ENCODE measurements around the gene ODAD2.

DNA sequence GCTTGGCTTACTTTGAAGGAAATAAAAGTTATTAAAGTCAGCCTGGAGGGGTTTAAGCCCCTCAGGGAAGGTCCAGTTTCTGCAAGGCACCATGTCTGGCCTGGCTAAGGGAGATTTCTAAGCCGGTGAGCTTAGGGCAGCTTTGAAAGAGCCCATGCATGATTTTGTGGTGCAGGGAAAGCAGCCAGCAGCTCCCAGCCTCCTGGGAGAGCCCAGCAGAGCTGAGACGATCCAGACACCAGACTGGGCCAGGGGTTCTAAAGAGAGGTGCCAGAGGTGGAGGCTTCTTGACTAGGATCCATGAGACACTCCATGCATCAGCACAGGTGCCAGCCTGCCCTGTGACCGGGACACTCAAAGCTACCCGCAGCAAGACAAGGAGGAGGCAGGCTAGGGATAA is 193.7 kb downstream of the ODAD2 start:
- TF ChIP-seq, protein P1, sequence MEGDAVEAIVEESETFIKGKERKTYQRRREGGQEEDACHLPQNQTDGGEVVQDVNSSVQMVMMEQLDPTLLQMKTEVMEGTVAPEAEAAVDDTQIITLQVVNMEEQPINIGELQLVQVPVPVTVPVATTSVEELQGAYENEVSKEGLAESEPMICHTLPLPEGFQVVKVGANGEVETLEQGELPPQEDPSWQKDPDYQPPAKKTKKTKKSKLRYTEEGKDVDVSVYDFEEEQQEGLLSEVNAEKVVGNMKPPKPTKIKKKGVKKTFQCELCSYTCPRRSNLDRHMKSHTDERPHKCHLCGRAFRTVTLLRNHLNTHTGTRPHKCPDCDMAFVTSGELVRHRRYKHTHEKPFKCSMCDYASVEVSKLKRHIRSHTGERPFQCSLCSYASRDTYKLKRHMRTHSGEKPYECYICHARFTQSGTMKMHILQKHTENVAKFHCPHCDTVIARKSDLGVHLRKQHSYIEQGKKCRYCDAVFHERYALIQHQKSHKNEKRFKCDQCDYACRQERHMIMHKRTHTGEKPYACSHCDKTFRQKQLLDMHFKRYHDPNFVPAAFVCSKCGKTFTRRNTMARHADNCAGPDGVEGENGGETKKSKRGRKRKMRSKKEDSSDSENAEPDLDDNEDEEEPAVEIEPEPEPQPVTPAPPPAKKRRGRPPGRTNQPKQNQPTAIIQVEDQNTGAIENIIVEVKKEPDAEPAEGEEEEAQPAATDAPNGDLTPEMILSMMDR (IDR thresholded peaks at IDR 0.05): no peak
- TF ChIP-seq POLR2A (IDR thresholded peaks at IDR 0.05): no peak

Data from body of pancreas (tissue), 4 donors.